ENCODE results near the gene MVB12B.

GRCh38 chr9:126478216-126478981 is 151.8 kb downstream of the MVB12B start:
- TF ChIP-seq CTCF (conservative IDR thresholded peaks at IDR 0.05; ENCODE audit: low read depth, low read length): no peak
- TF ChIP-seq MAFK (IDR thresholded peaks at IDR 0.05; ENCODE audit: low read depth, low read length): no peak
- TF ChIP-seq POLR2A (IDR thresholded peaks at IDR 0.05; ENCODE audit: low read depth, low read length): no peak
- no peak for TF ChIP-seq BHLHE40 (IDR thresholded peaks at IDR 0.05; ENCODE audit: low read depth, low read length)
- no peak for TF ChIP-seq FOS (IDR thresholded peaks at IDR 0.05; ENCODE audit: low read depth, low read length)
- TF ChIP-seq SMC3 (IDR thresholded peaks at IDR 0.05; ENCODE audit: low read depth, low read length): no peak
- TF ChIP-seq USF2 (IDR thresholded peaks at IDR 0.05; ENCODE audit: low read depth, low read length): no peak
- no peak for TF ChIP-seq RFX5 (IDR thresholded peaks at IDR 0.05; ENCODE audit: low read depth, low read length)
- TF ChIP-seq CEBPB (IDR thresholded peaks at IDR 0.05; ENCODE audit: low read depth, low read length): no peak
- no peak for TF ChIP-seq RAD21 (IDR thresholded peaks at IDR 0.05; ENCODE audit: low read length)
- TF ChIP-seq ELK1 (IDR thresholded peaks at IDR 0.05; ENCODE audit: borderline replicate concordance, low read depth, low read length): no peak
